Measurements from ENCODE around the gene ZNF12.

- TF ChIP-seq EZH2 (IDR thresholded peaks at IDR 0.05; ENCODE audit: borderline replicate concordance, insufficient read depth, low read length, poor library complexity, severe bottlenecking) (no peak), MXI1 (conservative IDR thresholded peaks at IDR 0.05; ENCODE audit: poor library complexity, severe bottlenecking) (no peak), CTCF (IDR thresholded peaks at IDR 0.05; ENCODE audit: poor library complexity, severe bottlenecking) (no peak)
These were observed 56.7 kb downstream of the ZNF12 start for GRCh38 chr7:6650086-6650485.
